ENCODE data around the gene TMEM59.

DNA sequence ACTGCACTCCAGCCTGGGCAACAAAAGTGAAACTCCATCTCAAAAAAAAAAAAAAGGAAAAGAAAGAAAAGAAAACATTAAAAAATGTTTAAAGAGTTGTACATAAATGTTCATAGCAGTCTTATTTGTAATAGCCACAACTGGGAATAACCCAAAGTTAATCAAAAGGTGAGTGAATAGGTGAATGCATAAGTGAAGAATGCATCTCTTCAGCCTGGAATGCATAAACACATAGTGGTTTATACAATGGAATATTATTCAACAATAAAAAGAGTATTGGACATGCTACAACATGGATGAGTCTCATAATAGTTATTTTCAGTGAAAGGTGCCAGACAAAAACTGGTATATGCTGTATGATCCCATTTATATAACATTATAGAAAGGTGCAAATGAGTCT, 53.1 kb downstream of the TMEM59 start:
- TF ChIP-seq, protein P1, sequence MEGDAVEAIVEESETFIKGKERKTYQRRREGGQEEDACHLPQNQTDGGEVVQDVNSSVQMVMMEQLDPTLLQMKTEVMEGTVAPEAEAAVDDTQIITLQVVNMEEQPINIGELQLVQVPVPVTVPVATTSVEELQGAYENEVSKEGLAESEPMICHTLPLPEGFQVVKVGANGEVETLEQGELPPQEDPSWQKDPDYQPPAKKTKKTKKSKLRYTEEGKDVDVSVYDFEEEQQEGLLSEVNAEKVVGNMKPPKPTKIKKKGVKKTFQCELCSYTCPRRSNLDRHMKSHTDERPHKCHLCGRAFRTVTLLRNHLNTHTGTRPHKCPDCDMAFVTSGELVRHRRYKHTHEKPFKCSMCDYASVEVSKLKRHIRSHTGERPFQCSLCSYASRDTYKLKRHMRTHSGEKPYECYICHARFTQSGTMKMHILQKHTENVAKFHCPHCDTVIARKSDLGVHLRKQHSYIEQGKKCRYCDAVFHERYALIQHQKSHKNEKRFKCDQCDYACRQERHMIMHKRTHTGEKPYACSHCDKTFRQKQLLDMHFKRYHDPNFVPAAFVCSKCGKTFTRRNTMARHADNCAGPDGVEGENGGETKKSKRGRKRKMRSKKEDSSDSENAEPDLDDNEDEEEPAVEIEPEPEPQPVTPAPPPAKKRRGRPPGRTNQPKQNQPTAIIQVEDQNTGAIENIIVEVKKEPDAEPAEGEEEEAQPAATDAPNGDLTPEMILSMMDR (IDR thresholded peaks at IDR 0.05): no peak
- TF ChIP-seq SIN3A (IDR thresholded peaks at IDR 0.05; ENCODE audit: borderline replicate concordance, insufficient read depth, low read depth, low read length) (no peak), TCF7L2 (IDR thresholded peaks at IDR 0.05; ENCODE audit: low read depth, low read length) (no peak)
- TF ChIP-seq, protein P2, sequence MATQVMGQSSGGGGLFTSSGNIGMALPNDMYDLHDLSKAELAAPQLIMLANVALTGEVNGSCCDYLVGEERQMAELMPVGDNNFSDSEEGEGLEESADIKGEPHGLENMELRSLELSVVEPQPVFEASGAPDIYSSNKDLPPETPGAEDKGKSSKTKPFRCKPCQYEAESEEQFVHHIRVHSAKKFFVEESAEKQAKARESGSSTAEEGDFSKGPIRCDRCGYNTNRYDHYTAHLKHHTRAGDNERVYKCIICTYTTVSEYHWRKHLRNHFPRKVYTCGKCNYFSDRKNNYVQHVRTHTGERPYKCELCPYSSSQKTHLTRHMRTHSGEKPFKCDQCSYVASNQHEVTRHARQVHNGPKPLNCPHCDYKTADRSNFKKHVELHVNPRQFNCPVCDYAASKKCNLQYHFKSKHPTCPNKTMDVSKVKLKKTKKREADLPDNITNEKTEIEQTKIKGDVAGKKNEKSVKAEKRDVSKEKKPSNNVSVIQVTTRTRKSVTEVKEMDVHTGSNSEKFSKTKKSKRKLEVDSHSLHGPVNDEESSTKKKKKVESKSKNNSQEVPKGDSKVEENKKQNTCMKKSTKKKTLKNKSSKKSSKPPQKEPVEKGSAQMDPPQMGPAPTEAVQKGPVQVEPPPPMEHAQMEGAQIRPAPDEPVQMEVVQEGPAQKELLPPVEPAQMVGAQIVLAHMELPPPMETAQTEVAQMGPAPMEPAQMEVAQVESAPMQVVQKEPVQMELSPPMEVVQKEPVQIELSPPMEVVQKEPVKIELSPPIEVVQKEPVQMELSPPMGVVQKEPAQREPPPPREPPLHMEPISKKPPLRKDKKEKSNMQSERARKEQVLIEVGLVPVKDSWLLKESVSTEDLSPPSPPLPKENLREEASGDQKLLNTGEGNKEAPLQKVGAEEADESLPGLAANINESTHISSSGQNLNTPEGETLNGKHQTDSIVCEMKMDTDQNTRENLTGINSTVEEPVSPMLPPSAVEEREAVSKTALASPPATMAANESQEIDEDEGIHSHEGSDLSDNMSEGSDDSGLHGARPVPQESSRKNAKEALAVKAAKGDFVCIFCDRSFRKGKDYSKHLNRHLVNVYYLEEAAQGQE (IDR thresholded peaks at IDR 0.05; ENCODE audit: insufficient read depth in 1 of 2, low read depth in 2 of 2, low read length in 1 of 2): no peak

Data from Panc1 (cell line).